HG03457 (cell line): ENCODE measurements around the gene RREB1.

Experiments used
- ATAC-seq: cut with Tn5 transposase; IDR thresholded peaks from one replicate; pipeline ENCODE4 v1.9.1; 2021; ENCODE audit warnings: moderate number of reproducible peaks; ENCODE audit not compliant: unreplicated experiment

RREB1 gene

GRCh38 chr6:7190791-7191190 lies 83.0 kb downstream of the RREB1 start:
- ATAC-seq, result no peak

GRCh38 chr6:7193122-7193521 lies 85.4 kb downstream of the RREB1 start:
- no peak for ATAC-seq

GRCh38 chr6:7194657-7195056 lies 86.9 kb downstream of the RREB1 start:
- ATAC-seq, result no peak

- ATAC-seq, result no peak
Observed at GRCh38 chr6:7195339-7196018, 87.7 kb downstream of the RREB1 start.

GRCh38 chr6:7196019-7196402 lies 88.2 kb downstream of the RREB1 start:
- ATAC-seq, result no peak

- no peak for ATAC-seq
Observed at GRCh38 chr6:7196685-7197283, 89.0 kb downstream of the RREB1 start.

- no peak for ATAC-seq
Observed at GRCh38 chr6:7197747-7198146, 90.0 kb downstream of the RREB1 start.

GRCh38 chr6:7198833-7199800 lies 91.4 kb downstream of the RREB1 start:
- ATAC-seq, result no peak

- no peak for ATAC-seq
Observed at GRCh38 chr6:7200598-7201443, 93.1 kb downstream of the RREB1 start.

- no peak for ATAC-seq
Observed at GRCh38 chr6:7201444-7201731, 93.6 kb downstream of the RREB1 start.

GRCh38 chr6:7201732-7202541 lies 94.2 kb downstream of the RREB1 start:
- peak; percentile 86 for ATAC-seq

- ATAC-seq, result no peak
Observed at GRCh38 chr6:7202950-7203349, 95.2 kb downstream of the RREB1 start.

- ATAC-seq, result no peak
Observed at GRCh38 chr6:7203939-7204338, 96.2 kb downstream of the RREB1 start.

- ATAC-seq, result no peak
Observed at GRCh38 chr6:7204726-7205125, 97.0 kb downstream of the RREB1 start.

GRCh38 chr6:7207720-7208119 lies 100.0 kb downstream of the RREB1 start:
- ATAC-seq, result no peak

GRCh38 chr6:7213416-7213815 lies 105.7 kb downstream of the RREB1 start:
- ATAC-seq, result no peak

GRCh38 chr6:7214468-7214867 lies 106.7 kb downstream of the RREB1 start:
- ATAC-seq, result no peak

- ATAC-seq, result no peak
Observed at GRCh38 chr6:7215131-7215530, 107.4 kb downstream of the RREB1 start.

GRCh38 chr6:7215798-7216231 lies 108.1 kb downstream of the RREB1 start:
- ATAC-seq, result peak; percentile 63

GRCh38 chr6:7216941-7217621 lies 109.3 kb downstream of the RREB1 start:
- ATAC-seq, result no peak
